Retinal pigment epithelial cell (primary cell): Measurements from ENCODE around the gene SLC24A4.

Experiments
- DNase-seq: peaks from one replicate; pipeline ENCODE4 v3.0.0-alpha.2; 2010; ENCODE audit warnings: low read depth
- H3K4me3 ChIP-seq: 2 replicates; pipeline ENCODE4 v1.5.1; 2011; ENCODE audit warnings: mild to moderate bottlenecking, low read length, control low read depth, moderate library complexity
- TF ChIP-seq, protein P1 (sequence below): conservative IDR thresholded peaks from 2 replicates; pipeline ENCODE4 v1.5.1; 2011; ENCODE audit warnings: low read depth, low read length, control low read depth, inconsistent platforms

The SLC24A4 gene

DNA sequence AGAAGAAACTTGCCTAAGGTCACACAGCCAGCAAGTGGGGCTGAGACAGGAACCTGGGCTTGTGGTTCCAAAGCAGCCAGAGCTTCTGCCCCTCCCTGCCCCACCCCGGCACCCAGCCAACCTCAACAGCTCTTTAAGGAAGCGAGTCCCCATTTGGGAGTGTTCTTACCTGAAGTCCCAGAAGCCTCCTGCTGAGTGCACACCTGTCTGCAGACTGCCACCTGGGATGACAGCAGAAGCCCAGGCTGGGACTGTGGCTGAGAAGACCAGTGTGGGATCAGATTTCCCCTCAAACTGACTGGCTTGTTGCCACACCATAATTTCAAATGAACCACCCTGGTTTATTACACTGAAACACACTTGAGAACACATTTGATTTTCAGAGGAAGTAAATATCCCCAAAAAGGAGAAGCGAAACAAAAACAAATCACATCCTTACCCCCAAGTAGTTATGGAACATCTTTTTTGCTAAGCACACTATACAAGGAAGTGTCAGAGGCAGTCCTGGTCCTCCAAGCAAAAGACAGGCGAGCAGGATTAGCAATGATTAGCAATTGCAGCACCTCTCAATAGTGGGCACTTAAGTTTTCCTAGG, 184.3 kb downstream of the SLC24A4 start:
- no peak overlapping the region for H3K4me3 ChIP-seq
- TF ChIP-seq, protein P1, sequence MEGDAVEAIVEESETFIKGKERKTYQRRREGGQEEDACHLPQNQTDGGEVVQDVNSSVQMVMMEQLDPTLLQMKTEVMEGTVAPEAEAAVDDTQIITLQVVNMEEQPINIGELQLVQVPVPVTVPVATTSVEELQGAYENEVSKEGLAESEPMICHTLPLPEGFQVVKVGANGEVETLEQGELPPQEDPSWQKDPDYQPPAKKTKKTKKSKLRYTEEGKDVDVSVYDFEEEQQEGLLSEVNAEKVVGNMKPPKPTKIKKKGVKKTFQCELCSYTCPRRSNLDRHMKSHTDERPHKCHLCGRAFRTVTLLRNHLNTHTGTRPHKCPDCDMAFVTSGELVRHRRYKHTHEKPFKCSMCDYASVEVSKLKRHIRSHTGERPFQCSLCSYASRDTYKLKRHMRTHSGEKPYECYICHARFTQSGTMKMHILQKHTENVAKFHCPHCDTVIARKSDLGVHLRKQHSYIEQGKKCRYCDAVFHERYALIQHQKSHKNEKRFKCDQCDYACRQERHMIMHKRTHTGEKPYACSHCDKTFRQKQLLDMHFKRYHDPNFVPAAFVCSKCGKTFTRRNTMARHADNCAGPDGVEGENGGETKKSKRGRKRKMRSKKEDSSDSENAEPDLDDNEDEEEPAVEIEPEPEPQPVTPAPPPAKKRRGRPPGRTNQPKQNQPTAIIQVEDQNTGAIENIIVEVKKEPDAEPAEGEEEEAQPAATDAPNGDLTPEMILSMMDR, result no peak
- DNase-seq, result no peak

DNA sequence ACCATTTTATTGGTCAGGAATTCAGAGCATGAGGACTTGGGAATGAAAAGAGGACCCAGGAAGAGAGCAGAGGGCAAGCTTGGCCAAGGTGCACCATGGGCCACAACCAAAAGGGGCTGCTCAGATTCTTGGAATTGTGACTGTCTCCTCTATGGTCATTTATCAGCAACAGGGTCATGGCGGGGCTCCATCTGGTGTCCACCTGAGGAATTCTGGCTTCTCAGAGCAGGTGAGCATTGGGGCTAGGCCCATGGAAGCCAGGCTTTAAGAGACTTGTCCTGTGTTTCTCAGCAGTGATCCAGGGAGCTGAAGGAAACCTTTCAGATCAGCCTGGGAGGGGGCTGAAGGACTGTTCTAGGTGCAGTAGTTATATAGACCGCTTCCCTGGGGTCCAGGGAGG, 188.0 kb downstream of the SLC24A4 start:
- TF ChIP-seq, protein P1, result no peak
- H3K4me3 ChIP-seq, result no peak overlapping the region
- no peak for DNase-seq

DNA sequence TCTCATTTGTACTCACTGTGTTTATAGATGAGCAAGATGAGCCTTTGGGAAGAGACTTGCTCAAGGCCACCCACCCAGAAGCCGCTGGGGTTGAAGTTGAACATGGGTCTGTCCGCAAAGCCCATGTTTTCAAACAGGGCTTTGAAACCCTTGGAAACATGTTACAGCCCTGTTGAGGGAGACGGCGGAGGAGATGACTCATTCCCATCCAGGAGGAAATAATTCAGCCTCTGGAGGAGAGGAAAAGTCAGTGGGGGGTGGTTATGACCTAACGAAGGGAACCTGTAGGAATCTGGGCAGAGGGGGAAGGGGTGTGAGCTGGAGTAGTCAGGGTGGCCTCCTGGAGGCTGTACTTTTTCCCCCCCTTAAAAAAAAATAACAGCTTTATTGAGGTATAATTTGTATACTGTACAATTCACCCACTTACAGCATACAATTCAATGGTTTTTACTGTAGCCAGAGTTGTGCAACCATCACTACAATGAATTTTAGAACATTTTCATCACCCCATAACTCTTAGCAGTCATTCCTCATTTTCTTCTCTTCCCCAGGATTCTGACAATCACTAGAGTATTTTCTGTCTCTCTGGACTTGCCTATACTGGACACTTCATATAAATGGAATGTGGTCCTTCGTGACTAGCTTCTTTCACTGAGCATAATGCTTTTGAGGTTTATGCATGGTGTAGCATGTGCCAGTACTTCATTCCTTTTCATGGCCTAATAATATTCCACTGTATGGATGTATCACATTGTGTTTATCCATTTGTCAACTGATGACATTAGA, 188.7 kb downstream of the SLC24A4 start:
- DNase-seq, result peak; percentile 65
- H3K4me3 ChIP-seq, result no peak overlapping the region
- TF ChIP-seq, protein P1, result no peak

DNA sequence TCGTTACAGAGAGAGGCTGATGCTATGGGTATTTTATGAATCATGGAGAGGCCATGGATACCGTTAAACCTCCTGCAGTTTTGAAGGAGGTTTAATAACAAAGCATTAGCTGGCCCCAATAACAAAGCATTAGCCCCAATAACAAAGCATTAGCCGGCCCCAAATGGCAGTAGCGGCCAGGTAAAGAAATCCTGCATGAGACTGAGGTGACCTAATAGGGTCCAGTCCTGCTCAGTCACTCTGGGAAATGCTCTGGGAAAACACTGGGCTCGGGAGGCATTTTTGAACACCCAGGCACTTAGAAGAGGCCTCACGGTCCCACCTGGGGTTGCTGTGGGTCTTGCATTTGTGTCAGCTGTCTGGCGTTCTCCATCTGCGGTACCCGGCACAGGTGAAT, 189.8 kb downstream of the SLC24A4 start:
- H3K4me3 ChIP-seq, result peak overlapping the region; percentile 64
- TF ChIP-seq, protein P1, result no peak
- no peak for DNase-seq

DNA sequence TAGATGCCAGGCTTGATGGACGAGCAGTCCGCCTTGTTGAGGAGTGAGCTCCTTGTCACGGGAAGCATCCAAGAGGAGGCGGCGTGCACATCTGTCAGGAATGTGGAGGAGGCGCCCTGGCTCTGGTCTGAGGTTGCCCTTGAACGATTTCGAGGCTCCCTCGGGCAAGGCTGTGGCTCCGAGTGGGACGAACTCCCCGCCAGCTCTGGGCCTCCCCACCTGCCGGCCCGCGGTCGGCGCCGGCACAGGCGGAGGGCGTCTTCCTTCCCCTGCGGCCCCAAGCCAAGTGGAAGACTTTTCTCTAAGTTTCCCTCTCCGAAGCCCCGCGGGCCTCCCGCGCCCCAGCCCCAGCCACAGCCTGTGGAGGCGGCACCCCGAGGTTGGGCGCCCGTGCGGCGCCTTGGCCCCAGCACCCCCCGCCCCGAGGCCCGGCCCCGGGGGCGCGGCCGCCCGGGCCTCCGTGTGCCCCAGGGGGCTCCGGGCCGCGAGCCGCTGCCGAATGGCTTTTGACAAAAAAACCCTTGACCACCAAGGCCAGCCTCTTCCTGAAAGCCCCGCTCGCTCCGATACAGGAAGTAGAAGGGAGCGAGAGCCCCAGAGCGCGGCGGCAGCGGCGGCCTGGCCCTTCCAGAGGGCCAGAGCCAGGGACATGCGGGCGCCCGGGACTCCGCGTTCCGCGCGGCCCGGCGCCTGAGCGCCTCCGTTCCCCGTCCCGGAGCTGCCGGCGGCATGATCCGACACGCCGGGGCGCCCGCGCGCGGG, 190.4 kb downstream of the SLC24A4 start, which contains the start of gene RIN3:
RIN3 (plus strand) TSS at position 578 of the 762 bp plus-strand sequence; CDS start at position 730, 152 bp downstream.
- no peak for DNase-seq
- peak within 1 kb of the TSS; percentile 64 for H3K4me3 ChIP-seq
- TF ChIP-seq, protein P1, result no peak

DNA sequence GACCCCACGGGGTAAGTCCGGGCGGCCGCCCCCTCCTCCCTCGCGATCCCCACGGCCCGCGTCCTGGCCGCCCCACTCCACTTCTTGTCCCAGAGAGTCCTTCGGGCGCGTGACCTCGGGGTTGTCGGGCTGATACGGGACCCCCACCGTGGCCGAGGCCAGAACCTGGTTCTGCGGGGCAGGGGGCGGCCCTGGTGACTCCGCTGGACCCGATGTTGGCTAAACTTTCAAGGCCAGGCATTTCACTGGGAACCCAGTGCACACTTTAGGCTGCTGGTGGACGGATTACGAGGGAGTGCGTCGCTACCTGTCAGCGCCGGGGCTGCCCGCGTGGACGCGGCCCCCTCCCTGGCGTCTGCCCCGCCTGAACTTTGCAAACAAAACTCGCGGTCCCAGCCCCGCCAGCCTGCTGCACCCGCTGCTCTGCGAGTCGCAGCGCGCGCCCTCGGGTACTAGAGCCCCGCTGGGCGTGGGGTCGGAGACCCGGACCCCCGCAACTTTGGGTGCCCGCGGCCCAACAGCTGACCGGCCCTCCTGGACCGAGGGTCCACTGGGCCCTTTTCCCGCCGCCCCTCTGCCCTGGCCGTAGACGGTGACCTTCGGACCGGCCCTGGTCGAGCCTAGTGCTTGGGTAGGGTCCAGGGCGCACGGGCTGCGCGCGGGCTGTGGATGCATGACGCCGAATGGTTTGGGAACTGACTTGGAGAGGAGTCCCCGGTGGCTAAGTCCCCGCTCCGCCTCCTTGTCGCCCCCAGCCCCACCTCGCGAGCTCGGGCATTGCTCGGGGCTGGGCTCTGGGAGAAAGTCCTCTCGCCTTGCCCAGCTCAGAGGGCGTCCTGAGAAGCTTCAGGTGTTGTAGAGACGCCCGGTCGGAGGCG, 191.2 kb downstream of the SLC24A4 start:
- DNase-seq, result no peak
- TF ChIP-seq, protein P1, result no peak
- H3K4me3 ChIP-seq, result peak overlapping the region; percentile 64
